ENCODE measurements around the gene TSPAN33.

TSPAN33 gene

DNA sequence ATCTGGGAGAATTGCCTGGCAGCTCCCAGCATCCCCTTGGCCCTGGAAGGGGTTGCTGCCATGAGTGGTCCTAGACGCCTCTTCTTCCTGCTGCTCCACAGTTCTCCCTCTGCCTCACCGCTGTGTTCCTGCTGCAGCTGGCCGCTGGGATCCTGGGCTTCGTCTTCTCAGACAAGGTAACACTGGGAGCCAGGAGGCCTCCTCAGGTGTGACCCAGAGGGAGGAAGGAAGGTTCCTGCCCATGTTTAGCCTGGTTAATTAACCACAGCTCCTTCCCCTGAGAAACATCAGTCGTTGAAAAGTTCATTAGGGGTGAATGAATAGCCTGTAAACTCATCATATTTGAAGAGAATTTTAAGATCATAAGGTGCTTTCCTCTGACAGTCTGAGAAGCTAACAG lies 18.2 kb downstream of the TSPAN33 start:
- TF ChIP-seq, protein P1, sequence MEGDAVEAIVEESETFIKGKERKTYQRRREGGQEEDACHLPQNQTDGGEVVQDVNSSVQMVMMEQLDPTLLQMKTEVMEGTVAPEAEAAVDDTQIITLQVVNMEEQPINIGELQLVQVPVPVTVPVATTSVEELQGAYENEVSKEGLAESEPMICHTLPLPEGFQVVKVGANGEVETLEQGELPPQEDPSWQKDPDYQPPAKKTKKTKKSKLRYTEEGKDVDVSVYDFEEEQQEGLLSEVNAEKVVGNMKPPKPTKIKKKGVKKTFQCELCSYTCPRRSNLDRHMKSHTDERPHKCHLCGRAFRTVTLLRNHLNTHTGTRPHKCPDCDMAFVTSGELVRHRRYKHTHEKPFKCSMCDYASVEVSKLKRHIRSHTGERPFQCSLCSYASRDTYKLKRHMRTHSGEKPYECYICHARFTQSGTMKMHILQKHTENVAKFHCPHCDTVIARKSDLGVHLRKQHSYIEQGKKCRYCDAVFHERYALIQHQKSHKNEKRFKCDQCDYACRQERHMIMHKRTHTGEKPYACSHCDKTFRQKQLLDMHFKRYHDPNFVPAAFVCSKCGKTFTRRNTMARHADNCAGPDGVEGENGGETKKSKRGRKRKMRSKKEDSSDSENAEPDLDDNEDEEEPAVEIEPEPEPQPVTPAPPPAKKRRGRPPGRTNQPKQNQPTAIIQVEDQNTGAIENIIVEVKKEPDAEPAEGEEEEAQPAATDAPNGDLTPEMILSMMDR (conservative IDR thresholded peaks at IDR 0.05; ENCODE audit: control insufficient read depth, insufficient read depth, low read depth, low read length): no peak
- DNase-seq (ENCODE audit: low read depth): no peak
- H3K4me3 ChIP-seq (ENCODE audit: control insufficient read depth, low read depth, low read length): no peak overlapping the region

DNA sequence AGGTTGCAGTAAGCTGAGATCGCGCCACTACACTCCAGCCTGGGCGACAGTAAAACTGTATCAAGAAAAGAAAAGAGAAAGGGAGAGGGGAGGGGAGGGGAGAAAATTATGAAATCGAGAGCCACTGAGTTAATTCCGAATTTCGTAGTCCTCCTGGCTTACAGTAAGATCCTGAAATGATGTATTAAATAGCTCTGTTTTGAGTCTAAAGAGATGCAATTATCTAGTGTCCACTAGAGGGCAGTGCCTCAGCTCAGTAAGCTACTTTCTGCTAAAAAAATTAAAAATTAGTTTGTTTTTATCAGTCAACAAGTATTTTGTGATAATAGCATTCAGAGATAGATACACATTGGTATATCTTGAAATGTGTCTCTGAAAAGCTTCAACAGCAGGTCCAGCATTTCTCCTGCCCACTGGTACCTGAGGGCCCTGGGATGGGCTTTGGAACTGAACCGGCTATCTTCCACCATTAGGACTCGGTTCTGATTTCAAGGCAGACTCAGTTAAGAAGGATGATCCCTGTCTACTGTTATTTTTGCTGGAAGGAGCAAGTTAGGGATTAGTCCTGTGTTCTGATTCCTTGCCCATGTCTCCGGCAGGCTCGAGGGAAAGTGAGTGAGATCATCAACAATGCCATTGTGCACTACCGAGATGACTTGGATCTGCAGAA lies 19.5 kb downstream of the TSPAN33 start:
- TF ChIP-seq, protein P1 (conservative IDR thresholded peaks at IDR 0.05; ENCODE audit: control insufficient read depth, insufficient read depth, low read depth, low read length): peak; percentile 87
- H3K4me3 ChIP-seq (ENCODE audit: control insufficient read depth, low read depth, low read length): no peak overlapping the region
- DNase-seq (ENCODE audit: low read depth): peak; percentile 73

- DNase-seq (ENCODE audit: low read depth): no peak
- TF ChIP-seq, protein P1 (conservative IDR thresholded peaks at IDR 0.05; ENCODE audit: control insufficient read depth, insufficient read depth, low read depth, low read length): no peak
- no peak overlapping the region for H3K4me3 ChIP-seq (ENCODE audit: control insufficient read depth, low read depth, low read length)
Measured at GRCh38 chr7:129166745-129167144, 22.2 kb downstream of the TSPAN33 start.

GRCh38 chr7:129167817-129168216 lies 23.3 kb downstream of the TSPAN33 start:
- no peak overlapping the region for H3K4me3 ChIP-seq (ENCODE audit: control insufficient read depth, low read depth, low read length)
- TF ChIP-seq, protein P1 (conservative IDR thresholded peaks at IDR 0.05; ENCODE audit: control insufficient read depth, insufficient read depth, low read depth, low read length): no peak

GRCh38 chr7:129168231-129169021 lies 23.9 kb downstream of the TSPAN33 start:
- TF ChIP-seq, protein P1 (conservative IDR thresholded peaks at IDR 0.05; ENCODE audit: control insufficient read depth, insufficient read depth, low read depth, low read length): no peak
- no peak for DNase-seq (ENCODE audit: low read depth)
- peak overlapping the region; percentile 30 for H3K4me3 ChIP-seq (ENCODE audit: control insufficient read depth, low read depth, low read length)

More at GRCh38 chr7:129167817-129168216, 23.3 kb downstream of the TSPAN33 start:
- no peak for DNase-seq (ENCODE audit: low read depth)

DNA sequence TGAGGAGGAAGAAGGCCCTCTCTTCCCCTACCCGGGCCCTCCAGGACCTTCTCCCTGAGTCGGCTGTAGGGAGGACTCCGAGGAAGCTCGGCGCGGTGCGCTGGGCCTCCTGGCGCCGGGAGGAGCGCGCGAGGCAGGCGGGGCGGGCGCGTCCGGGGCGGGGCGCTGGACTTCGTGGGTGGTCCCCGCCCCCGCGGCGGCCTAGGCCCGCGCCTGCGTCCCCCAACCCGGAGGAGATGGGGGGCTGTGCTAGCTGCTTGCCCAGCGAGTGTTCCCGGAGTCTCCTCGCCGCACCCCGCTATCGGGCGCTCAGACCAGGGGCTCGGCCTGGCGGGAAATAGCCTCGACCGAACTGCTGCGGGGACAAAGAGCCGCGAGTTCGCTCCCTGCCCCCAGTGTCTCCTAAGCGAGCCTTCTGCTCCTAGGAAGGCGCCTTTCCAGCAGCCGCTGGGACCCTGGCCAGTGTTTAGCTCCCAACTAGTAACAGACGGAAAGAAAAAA lies 24.7 kb downstream of the TSPAN33 start:
- TF ChIP-seq, protein P1 (conservative IDR thresholded peaks at IDR 0.05; ENCODE audit: control insufficient read depth, insufficient read depth, low read depth, low read length): no peak
- DNase-seq (ENCODE audit: low read depth): peak; percentile 19
- H3K4me3 ChIP-seq (ENCODE audit: control insufficient read depth, low read depth, low read length): peak overlapping the region; percentile 45
